ENCODE results near the gene NTM.
"Not testable (repeated sequence)": the region's sequence is repeated elsewhere in the genome, so short reads cannot be mapped to it uniquely, and the experiment has no call there.

Gene NTM

DNA sequence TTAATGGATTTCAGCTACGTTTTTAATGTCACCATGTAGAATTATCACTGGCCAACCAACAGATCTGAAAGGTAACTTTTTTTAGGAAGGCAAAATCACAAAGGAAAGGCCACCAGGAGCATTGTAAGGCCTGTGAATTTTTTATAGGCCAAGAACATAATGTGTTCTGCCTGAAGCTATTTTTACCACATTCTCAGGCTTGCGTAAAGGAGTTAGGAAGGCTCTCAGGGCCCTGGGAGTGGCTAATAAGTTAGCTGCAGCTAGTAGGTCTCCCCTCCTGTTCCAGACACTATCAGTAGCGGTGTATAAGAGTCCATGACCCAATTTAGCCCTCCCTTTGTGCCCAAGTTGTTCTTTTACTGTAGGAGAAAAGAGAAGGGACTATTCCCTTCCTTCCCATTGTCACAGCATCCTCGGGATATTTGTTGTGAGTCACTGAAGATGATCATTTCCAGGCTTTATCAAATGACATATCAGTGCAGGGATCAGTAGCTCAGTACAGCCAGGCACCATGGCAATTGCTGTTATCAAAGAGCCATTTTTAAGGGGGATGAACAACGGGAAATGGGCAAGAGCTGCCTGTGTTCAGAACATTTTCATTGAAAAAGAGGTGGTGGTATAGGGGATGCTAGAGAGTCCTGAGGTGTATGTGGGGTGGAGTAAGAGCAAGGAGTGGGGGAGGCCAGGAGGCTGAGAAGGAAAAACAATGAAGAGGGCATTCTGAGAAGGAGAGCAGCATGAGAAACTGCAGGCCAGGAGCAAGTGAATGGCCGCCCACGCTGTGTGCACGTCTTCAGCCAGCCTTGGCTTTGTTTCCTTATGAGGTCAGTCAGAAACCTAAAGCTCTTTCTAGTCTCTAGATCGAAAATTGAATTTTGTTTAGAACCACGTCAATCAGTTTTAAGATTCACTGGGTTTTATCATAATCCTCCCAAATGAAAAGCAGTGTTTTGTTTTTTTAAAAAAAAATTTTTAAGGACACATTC is 940.3 kb downstream of the NTM start:
- no peak for DNase-seq

GRCh38 chr11:132311703-132312102 is 941.3 kb downstream of the NTM start:
- no peak for DNase-seq

DNA sequence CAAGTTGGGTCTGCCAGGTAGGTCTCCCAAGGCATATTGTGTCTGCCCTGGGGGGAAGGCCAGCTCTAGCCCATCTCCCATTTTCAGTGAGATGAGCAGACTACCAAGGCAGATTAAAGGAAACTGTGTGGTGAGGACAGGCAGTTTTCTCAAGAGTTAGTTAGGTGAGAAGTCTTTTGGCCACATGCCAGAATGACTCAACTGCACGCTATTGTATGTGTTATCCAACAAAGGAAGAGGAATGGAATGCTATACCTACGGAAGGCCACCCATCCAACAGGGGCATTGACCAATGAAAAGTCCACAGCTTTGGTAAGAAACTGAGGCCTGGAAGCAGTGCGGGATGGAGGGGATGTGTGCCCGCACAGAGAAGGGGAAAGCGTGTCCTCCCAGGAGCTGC is 941.7 kb downstream of the NTM start:
- no peak for DNase-seq

DNA sequence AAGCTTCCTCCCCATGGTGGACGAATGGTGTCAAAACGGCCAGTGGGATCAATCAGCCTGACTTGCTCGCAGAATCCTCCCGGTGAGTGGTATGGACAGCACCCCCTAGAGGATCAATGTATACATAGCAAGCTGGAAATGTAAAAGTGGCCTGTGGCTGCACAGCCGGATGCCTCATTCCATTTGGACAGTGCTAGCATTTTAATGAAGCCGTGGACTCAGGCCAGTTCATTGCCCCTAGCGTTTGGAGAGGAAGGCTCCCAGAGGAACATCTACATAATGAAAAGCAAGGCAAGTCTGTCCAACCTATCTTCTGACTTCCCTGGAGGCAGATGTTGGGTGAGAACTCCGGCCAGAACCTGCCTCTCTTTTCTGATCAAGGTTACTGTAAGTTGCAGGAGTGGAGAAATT is 942.3 kb downstream of the NTM start:
- no peak for DNase-seq

GRCh38 chr11:132314911-132315455 is 944.6 kb downstream of the NTM start:
- DNase-seq: no peak

GRCh38 chr11:132315696-132316095 is 945.3 kb downstream of the NTM start:
- DNase-seq: no peak

GRCh38 chr11:132318421-132319157 is 948.2 kb downstream of the NTM start:
- DNase-seq: no peak

DNA sequence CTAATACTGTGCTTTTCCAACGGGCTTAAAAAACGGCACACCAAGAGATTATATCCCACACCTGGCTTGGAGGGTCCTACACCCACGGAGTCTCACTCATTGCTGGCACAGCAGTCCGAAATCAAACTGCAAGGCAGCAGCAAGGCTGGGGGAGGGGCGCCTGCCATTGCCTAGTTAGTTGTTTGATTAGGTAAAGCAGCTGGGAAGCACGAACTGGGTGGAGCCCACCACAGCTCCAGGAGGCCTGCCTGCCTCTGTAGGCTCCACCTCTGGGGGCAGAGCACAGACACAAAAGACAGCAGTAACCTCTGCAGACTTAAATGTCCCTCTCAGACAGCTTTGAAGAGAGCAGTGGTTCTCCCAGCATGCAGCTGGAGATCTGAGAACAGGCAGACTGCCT is 949.0 kb downstream of the NTM start:
- not testable (repeated sequence) for DNase-seq

- DNase-seq: no peak
These were observed 960.1 kb downstream of the NTM start for GRCh38 chr11:132330515-132330914.

DNA sequence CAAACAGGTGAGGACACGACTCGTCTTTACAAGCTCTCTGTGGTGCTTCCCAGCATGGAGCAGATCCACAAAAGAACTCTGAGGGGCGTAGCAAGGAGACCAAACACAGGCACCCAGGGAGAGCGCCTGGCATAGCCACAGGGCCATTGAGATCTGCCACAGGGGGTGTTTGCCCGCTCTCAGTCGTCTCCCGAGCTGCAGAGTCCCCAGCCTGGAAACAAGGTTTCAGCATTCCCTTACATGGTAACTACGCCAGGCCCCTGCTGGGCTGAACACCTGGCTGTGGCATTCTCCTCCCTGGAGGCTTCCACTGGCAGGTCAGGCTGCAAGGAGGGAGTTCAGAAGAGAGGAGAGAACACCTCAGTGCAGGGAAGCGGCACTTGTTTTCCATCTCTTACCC is 962.1 kb downstream of the NTM start:
- DNase-seq: no peak

- no peak for DNase-seq
These were observed 964.4 kb downstream of the NTM start for GRCh38 chr11:132334769-132335280.

GRCh38 chr11:132335311-132335710 is 964.9 kb downstream of the NTM start:
- no peak for DNase-seq

- DNase-seq: no peak
These were observed 966.5 kb downstream of the NTM start for GRCh38 chr11:132336781-132337535.

DNA sequence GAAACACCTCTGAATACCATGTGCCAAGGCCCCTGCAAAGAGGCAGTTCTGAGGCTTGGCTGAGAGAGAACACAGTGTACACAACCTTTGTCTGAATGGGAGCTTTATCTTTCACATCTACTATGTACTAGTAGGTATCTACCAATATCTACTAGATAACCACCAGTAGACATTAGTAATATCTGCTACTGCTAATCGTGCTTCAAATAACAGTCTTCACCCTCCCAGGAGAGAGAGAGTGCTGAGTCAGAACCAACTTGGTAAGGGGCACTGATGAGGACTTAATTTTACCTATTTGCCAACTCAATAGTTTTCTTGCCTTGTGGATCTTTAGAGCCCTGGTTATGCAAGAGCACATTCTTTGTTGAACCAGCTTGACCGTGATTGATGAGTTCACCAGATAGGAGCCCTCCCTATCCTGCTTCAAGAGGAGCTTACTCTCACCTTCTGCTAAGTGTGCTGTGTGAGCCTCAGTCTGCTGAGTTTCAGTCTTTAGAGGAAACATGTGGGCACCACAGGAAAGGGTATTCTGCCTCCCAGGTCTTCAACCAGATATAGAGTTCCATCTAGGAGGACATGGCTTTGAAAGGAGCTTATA is 967.5 kb downstream of the NTM start:
- no peak for DNase-seq

GRCh38 chr11:132342408-132342807 is 972.0 kb downstream of the NTM start:
- no peak for DNase-seq

GRCh38 chr11:132343445-132344175 is 973.2 kb downstream of the NTM start:
- DNase-seq: no peak

DNA sequence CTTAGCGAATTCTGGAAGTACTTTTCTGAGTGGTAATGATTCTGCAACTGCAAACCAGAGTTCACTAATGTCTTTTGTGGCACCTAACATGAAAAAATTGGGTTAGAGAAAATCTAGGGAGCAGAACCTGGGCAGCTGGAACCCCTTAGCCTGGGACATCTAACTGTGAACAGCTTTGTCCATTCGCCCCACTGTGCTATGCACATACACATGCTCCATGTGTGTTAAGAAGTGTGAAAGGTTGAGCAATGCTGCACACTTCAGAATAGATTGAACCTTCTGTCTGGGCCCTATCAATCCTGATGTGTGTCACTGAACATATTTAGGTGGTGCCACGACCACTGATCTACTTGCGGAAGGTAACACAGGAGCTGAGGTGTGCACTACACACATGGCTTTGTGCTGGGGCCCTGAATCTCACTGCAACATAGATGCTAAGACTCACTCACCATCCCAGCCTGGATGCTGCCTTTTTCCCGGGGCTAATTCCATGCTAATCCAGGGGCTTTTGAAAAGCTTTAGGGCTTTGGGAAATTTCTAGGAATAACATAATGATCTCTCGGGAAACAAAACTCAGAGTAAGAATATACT is 976.2 kb downstream of the NTM start:
- no peak for DNase-seq

DNA sequence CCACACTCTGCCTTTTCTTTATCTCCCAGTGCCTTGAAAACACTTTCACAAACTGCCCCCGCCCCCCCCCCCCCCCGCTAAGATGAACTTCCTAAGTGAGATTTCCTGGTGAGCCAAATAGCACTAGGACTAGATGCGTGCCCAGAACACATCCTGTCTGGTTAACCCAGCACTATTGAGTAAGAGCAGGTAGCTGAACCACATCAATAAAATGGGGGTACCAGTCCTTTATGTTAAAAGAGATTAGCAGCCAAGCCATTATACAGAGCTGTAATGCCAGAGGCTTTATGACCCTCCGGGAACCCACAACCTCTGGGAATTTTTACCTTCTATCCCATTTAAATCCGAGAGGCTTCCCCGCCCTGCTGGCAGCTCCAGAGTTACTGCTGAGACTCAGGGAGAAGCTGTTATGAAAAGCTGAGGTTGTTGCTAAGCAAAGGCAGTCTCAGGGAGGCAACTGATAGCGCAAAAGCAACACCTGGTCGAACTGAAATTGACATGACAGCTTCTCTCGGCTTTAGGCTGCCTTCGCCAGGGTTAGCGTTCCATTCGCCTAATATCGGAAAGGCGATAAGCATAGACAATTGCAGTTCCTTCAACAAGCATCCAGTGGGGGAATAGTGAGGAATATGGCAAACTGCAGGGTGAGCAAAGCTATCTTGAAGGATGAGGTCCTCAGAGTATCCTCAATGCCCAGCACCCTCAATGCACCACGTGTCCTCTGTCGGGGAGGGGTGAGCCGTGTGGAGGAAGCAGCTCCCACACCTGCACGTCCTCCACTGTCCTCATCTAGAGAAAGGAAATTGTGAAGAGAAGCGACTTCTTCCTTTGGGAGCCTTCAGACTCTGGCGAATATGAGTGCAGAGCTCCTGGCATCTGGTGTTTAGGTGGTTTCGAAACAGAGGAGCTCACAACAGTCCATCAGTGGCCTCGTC is 977.0 kb downstream of the NTM start:
- DNase-seq: no peak

DNA sequence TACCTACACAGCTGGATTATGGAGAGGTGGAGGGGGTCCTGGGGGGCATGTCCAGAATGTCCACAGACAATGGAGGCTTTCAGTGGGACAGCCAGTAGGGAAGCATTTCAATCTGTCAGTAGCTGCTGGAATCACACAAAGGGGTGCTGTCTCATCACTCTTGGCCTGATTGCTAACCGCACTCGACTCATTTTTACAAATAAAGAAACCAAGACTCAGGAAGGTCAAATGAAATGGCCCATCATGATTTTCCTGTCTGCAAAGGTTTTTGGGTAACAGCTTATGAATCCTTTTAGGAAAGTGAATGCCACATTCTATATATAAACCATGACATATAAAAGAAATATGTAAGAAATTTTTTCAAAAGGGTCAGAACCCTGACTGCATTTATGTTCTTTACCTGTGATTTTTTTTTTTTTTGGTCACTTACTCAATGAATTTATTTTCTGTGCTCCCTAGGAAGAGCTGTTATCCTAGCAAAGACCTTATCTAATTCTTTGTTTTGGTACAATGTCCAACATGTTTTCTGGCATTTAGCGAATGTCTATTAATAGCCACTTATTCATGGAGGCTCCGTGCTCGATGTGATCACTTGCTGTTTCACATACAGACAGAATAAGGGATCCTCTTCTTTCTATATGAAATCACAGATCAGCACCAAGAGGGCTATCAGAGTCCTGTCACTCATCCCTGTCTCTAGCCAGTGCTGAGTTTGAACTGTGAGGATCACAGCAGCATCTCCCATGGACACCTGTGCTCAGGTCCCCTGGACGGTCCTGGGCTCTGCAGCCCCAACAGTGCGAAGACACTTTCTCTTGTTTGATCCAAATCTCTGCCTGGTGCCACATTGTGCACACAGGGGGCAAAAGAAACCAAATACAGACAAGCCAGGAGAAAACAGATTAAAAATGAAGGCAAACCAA is 979.7 kb downstream of the NTM start:
- DNase-seq: no peak
